ENCODE data around the gene KCNK3.

GRCh38 chr2:26702025-26702424 lies 9.5 kb downstream of the KCNK3 start:
- TF ChIP-seq CTCF (conservative IDR thresholded peaks at IDR 0.05 in 1 of 2, IDR thresholded peaks at IDR 0.05 in 1 of 2; ENCODE audit: low read depth in 1 of 2, low read length in 2 of 2) (no peak), EZH2 (IDR thresholded peaks at IDR 0.05; ENCODE audit: low read length, missing control alignments) (no peak)
